Right lobe of liver (tissue), 4 donors: ENCODE results near the gene SURF4.

Experiments used
- POLR2A ChIP-seq: fragments of 450-650 bp; IDR thresholded peaks from one replicate; pipeline ENCODE4 v1.6.1; 2017; ENCODE audit warnings: antibody characterized with exemption, mild to moderate bottlenecking
- TF ChIP-seq, protein P1 (sequence below), 4 donors: fragments of 200-600 bp in 3 of 4; fragments of 450-650 bp in 1 of 4; IDR thresholded peaks; one replicate each; pipeline versions ENCODE4 v1.5.1 to v1.8.0; 2016 to 2022; ENCODE audit warnings: antibody characterized with exemption in 4 of 4, mild to moderate bottlenecking in 2 of 4
- donor health status: DM: no; HTN: no; CAD: no.
- donor health status: DM: no; HTN: no; CAD: no.
- donor health status: DM: no; HTN: yes; CAD: no.

DNA sequence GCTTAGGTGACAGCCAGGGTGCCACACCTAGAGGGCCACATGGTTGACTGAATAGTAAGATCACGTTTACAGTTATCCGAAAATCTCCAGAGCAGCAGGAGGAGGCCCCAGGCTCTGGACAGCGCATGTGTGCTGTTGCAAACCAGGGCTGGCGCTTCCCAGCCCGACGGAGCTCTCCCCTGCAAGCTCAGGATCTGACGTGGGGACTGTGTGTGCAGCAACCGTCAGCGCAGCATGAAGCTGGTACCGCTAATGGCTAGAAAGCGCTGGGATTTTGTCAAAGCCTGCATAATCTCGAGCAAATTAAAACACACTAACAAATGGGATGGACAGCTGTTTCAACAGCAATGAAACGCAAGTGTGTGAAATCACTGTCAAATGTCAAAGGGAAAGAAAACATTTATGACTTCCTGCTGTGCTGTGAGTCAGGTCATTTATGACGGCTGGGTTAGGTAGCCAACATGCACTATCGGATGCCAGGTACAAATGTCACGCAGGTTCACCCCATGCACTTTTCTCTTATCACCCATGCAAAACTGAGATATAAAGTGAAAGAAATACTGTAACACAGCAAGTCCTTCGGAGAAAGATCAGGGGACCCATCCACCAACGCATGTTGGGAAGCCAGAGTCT, 7.5 kb downstream of the SURF4 start:
- TF ChIP-seq, protein P1, sequence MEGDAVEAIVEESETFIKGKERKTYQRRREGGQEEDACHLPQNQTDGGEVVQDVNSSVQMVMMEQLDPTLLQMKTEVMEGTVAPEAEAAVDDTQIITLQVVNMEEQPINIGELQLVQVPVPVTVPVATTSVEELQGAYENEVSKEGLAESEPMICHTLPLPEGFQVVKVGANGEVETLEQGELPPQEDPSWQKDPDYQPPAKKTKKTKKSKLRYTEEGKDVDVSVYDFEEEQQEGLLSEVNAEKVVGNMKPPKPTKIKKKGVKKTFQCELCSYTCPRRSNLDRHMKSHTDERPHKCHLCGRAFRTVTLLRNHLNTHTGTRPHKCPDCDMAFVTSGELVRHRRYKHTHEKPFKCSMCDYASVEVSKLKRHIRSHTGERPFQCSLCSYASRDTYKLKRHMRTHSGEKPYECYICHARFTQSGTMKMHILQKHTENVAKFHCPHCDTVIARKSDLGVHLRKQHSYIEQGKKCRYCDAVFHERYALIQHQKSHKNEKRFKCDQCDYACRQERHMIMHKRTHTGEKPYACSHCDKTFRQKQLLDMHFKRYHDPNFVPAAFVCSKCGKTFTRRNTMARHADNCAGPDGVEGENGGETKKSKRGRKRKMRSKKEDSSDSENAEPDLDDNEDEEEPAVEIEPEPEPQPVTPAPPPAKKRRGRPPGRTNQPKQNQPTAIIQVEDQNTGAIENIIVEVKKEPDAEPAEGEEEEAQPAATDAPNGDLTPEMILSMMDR (IDR thresholded peaks at IDR 0.05): no peak
- no peak for TF ChIP-seq POLR2A
